H1 (cell line): ENCODE results near the gene VOPP1. TPM values are rescaled to one million over a fixed set of nuclear protein-coding genes. Genes with fewer than 3 reads are reported as not detected.

ENCODE experiments used
- CTCF ChIA-PET: fragments of 300-600 bp; sonication (Branson Sonifier 250); formaldehyde crosslinking; loops from one replicate; lab custom pipeline; 2021; ENCODE audit not compliant: partially characterized antibody; lab: Charles Lee
- POLR2A ChIA-PET: fragments of 300-600 bp; sonication (Branson Sonifier 250); formaldehyde crosslinking; loops from one replicate; lab custom pipeline; 2021; ENCODE audit warnings: inconsistent platforms; ENCODE audit not compliant: partially characterized antibody; lab: Charles Lee
- DNase-seq, 2 experiments: peaks; one replicate each; pipeline versions ENCODE4 v3.0.0 to v3.0.0-alpha.2; 2010 to 2022; ENCODE audit warnings: low spot score in 2 of 2, low read depth in 1 of 2, mixed read lengths in 1 of 2
- FAIRE-seq: peaks from 2 replicates; lab custom pipeline; 2011; peaks lifted over from hg19 to GRCh38; lab: Jason Lieb, UNC
- H2AFZ ChIP-seq: 2 replicates; pipeline ENCODE4 v1.8.1; 2012; ENCODE audit warnings: low read length, inconsistent platforms
- H2AK5ac ChIP-seq: 2 replicates; pipeline ENCODE4 v1.6.1; 2013; ENCODE audit warnings: low read depth, low read length
- H2BK120ac ChIP-seq: replicated peaks from 2 replicates; pipeline ENCODE3; 2013; ENCODE audit warnings: low read depth, low read length, inconsistent platforms
- H2BK12ac ChIP-seq: 2 replicates; pipeline ENCODE4 v1.6.1; 2013; ENCODE audit warnings: low read depth, low read length
- H2BK15ac ChIP-seq: 2 replicates; pipeline ENCODE4 v1.6.1; 2013; ENCODE audit warnings: low read length
- H2BK20ac ChIP-seq: 2 replicates; pipeline ENCODE4 v1.6.1; 2013; ENCODE audit warnings: low read length
- H2BK5ac ChIP-seq: 2 replicates; pipeline ENCODE4 v1.6.1; 2013; ENCODE audit warnings: low read depth, low read length
- H3K14ac ChIP-seq: 2 replicates; pipeline ENCODE4 v1.6.1; 2013; ENCODE audit warnings: inconsistent platforms; ENCODE audit not compliant: insufficient read length
- H3K18ac ChIP-seq: 2 replicates; pipeline ENCODE4 v1.6.1; 2013; ENCODE audit warnings: low read length; ENCODE audit errors: extremely low read depth
- H3K23ac ChIP-seq: 2 replicates; pipeline ENCODE4 v1.6.1; 2013; ENCODE audit warnings: inconsistent platforms; ENCODE audit not compliant: insufficient read length
- H3K23me2 ChIP-seq: 2 replicates; pipeline ENCODE4 v1.6.1; 2013; ENCODE audit warnings: low read depth, low read length
- H3K27ac ChIP-seq: 2 replicates; pipeline ENCODE4 v1.6.1; 2011; ENCODE audit warnings: low read depth, low read length, inconsistent platforms
- H3K27me3 ChIP-seq, 4 experiments: replicated peaks in 1 of 4; 1 replicate in 1 of 4; 2 replicates in 3 of 4; pipeline versions ENCODE4 v1.6.1 to v1.8.1; 2011 to 2013; ENCODE audit warnings: low read length in 3 of 4, mild to moderate bottlenecking in 3 of 4, inconsistent platforms in 2 of 4, mixed read lengths in 2 of 4, moderate library complexity in 1 of 4; ENCODE audit not compliant: control insufficient read depth in 3 of 4, insufficient read depth in 3 of 4; ENCODE audit errors: extremely low read depth in 1 of 4
- H3K36me3 ChIP-seq, 4 experiments: 2 replicates each; pipeline versions ENCODE4 v1.6.1 to v1.8.1; 2011 to 2013; ENCODE audit warnings: mild to moderate bottlenecking in 4 of 4, low read length in 3 of 4, moderate library complexity in 2 of 4, control low read depth in 1 of 4, inconsistent platforms in 1 of 4; ENCODE audit not compliant: insufficient read depth in 4 of 4, control insufficient read depth in 2 of 4
- H3K4ac ChIP-seq: replicated peaks from 2 replicates; pipeline ENCODE3; 2013; ENCODE audit warnings: low read length, low read depth, mixed read lengths, inconsistent platforms; ENCODE audit not compliant: insufficient read length
- H3K4me1 ChIP-seq, 4 experiments: replicated peaks in 1 of 4; 1 replicate in 1 of 4; 2 replicates in 3 of 4; pipeline versions ENCODE4 v1.6.1 to v1.8.1; 2011 to 2013; ENCODE audit warnings: low read length in 3 of 4, inconsistent platforms in 2 of 4, mixed read lengths in 1 of 4; ENCODE audit not compliant: insufficient read depth in 4 of 4, control insufficient read depth in 3 of 4
- H3K4me2 ChIP-seq, 2 experiments: 2 replicates each; pipeline versions ENCODE4 v1.6.1 to v1.8.1; 2011 to 2013; ENCODE audit warnings: low read depth in 2 of 2, low read length in 2 of 2, control low read depth in 1 of 2, inconsistent platforms in 1 of 2, mild to moderate bottlenecking in 1 of 2; ENCODE audit not compliant: insufficient read depth in 1 of 2
- H3K4me3 ChIP-seq, 4 experiments: fragments of 200-600, 300-600 bp in 1 of 4; sonication (generic), shearing (Covaris generic), sonication (Bioruptor Twin) in 1 of 4; 2 replicates each; pipeline versions ENCODE4 v1.5.1 to v1.8.1; 2011 to 2016; ENCODE audit warnings: low read length in 4 of 4, low read depth in 3 of 4, control low read depth in 2 of 4, inconsistent platforms in 2 of 4, mild to moderate bottlenecking in 2 of 4, mixed read lengths in 1 of 4, moderate library complexity in 1 of 4; ENCODE audit not compliant: insufficient read depth in 2 of 4; ENCODE audit errors: extremely low read depth in 1 of 4
- H3K56ac ChIP-seq: replicated peaks from 2 replicates; pipeline ENCODE3; 2013; ENCODE audit warnings: low read depth, mild to moderate bottlenecking, mixed read lengths, low read length, inconsistent platforms; ENCODE audit not compliant: insufficient read length
- H3K79me1 ChIP-seq: 2 replicates; pipeline ENCODE4 v1.6.1; 2013; ENCODE audit warnings: low read depth, low read length, control low read depth
- H3K79me2 ChIP-seq, 2 experiments: 2 replicates each; pipeline versions ENCODE4 v1.6.1 to v1.8.1; 2012 to 2013; ENCODE audit warnings: low read length in 2 of 2, mild to moderate bottlenecking in 2 of 2, inconsistent platforms in 1 of 2; ENCODE audit not compliant: insufficient read depth in 2 of 2, control insufficient read depth in 1 of 2
- H3K9ac ChIP-seq, 4 experiments: replicated peaks in 1 of 4; 1 replicate in 1 of 4; 2 replicates in 3 of 4; pipeline versions ENCODE4 v1.6.1 to v1.8.1; 2011 to 2013; ENCODE audit warnings: low read depth in 3 of 4, low read length in 3 of 4, control low read depth in 2 of 4, mild to moderate bottlenecking in 2 of 4, moderate library complexity in 2 of 4, inconsistent platforms in 1 of 4; ENCODE audit errors: extremely low read depth in 1 of 4
- H3K9me3 ChIP-seq, 2 experiments: 2 replicates each; pipeline versions ENCODE4 v1.6.1 to v1.8.1; 2012 to 2013; ENCODE audit warnings: mild to moderate bottlenecking in 2 of 2, moderate library complexity in 2 of 2, control low read depth in 1 of 2, inconsistent platforms in 1 of 2, low read depth in 1 of 2, low read length in 1 of 2, mixed read lengths in 1 of 2; ENCODE audit not compliant: insufficient read depth in 2 of 2
- H4K20me1 ChIP-seq, 2 experiments: replicated peaks in 1 of 2; 2 replicates each; pipeline versions ENCODE3 to v1.8.1; 2011 to 2013; ENCODE audit warnings: inconsistent platforms in 2 of 2, low read length in 2 of 2, mild to moderate bottlenecking in 1 of 2; ENCODE audit not compliant: insufficient read depth in 2 of 2, control insufficient read depth in 1 of 2
- H4K5ac ChIP-seq: 2 replicates; pipeline ENCODE4 v1.6.1; 2013; ENCODE audit warnings: low read length, low read depth, mixed read lengths, inconsistent platforms; ENCODE audit not compliant: insufficient read length
- H4K8ac ChIP-seq: 2 replicates; pipeline ENCODE4 v1.8.0; 2013; ENCODE audit warnings: mild to moderate bottlenecking, moderate library complexity, low read length, inconsistent platforms; ENCODE audit not compliant: insufficient read depth; ENCODE audit errors: extremely low read depth
- H4K91ac ChIP-seq: replicated peaks from 2 replicates; pipeline ENCODE3; 2013; ENCODE audit warnings: low read length, mixed read lengths, inconsistent platforms; ENCODE audit not compliant: insufficient read length
- ATF3 ChIP-seq: IDR thresholded peaks from 2 replicates; pipeline ENCODE4 v1.6.1; 2011; ENCODE audit warnings: low read depth, mild to moderate bottlenecking, low read length; ENCODE audit not compliant: insufficient read depth
- BACH1 ChIP-seq: IDR thresholded peaks from 2 replicates; pipeline ENCODE4 v1.6.1; 2012; ENCODE audit warnings: low read length, improper control_type of control experiment
- CEBPB ChIP-seq: IDR thresholded peaks from 2 replicates; pipeline ENCODE4 v1.6.1; 2012; ENCODE audit warnings: low read depth, low read length
- CTBP2 ChIP-seq: IDR thresholded peaks from 2 replicates; pipeline ENCODE4 v1.7.0; 2011; ENCODE audit warnings: borderline replicate concordance, mild to moderate bottlenecking, moderate library complexity, mixed read lengths, low read length; ENCODE audit not compliant: insufficient read depth, insufficient read length
- HDAC6 ChIP-seq: IDR thresholded peaks from one replicate; pipeline ENCODE4 v1.7.1; 2012; ENCODE audit warnings: low read depth, mild to moderate bottlenecking, inconsistent platforms, low read length, moderate library complexity
- JUN ChIP-seq: IDR thresholded peaks from 2 replicates; pipeline ENCODE4 v1.6.1; 2011; ENCODE audit warnings: low read depth, mild to moderate bottlenecking, improper control_type of control experiment, low read length
- PHF8 ChIP-seq: fragments of 200-600 bp; sonication (generic); conservative IDR thresholded peaks from 2 replicates; pipeline ENCODE4 v1.7.1; 2012; ENCODE audit warnings: low read depth, mild to moderate bottlenecking, inconsistent platforms, low read length, moderate library complexity
- POLR2A ChIP-seq, 2 experiments: IDR thresholded peaks; 1 replicate in 1 of 2; 2 replicates in 1 of 2; pipeline ENCODE4 v1.6.1; 2011; ENCODE audit warnings: low read depth in 2 of 2, low read length in 2 of 2, mild to moderate bottlenecking in 2 of 2; ENCODE audit errors: control extremely low read depth in 1 of 2
- POLR2AphosphoS5 ChIP-seq: IDR thresholded peaks from 2 replicates; pipeline ENCODE4 v1.6.1; 2011; ENCODE audit warnings: low read depth, low read length
- POU5F1 ChIP-seq: IDR thresholded peaks from 2 replicates; pipeline ENCODE4 v1.6.1; 2011; ENCODE audit warnings: low read depth, mild to moderate bottlenecking, low read length, moderate library complexity
- SP2 ChIP-seq: IDR thresholded peaks from 2 replicates; pipeline ENCODE4 v1.6.1; 2012; ENCODE audit warnings: mild to moderate bottlenecking, low read length, inconsistent platforms
- SUZ12 ChIP-seq: fragments of 200-600 bp; sonication (generic); IDR thresholded peaks from 2 replicates; pipeline ENCODE4 v1.6.1; 2012; ENCODE audit warnings: mild to moderate bottlenecking, inconsistent platforms, low read length, moderate library complexity, mixed read lengths
- TBP ChIP-seq: IDR thresholded peaks from 2 replicates; pipeline ENCODE4 v1.6.1; 2011; ENCODE audit warnings: low read depth, low read length, improper control_type of control experiment
- WGBS, 2 experiments: shearing (Covaris generic) in 1 of 2; methylation state at CpG; one replicate each; pipeline versions ENCODE4 v1.1.6 to v1.1.7; 2013 to 2015; ENCODE audit warnings: low lambda C conversion rate in 2 of 2, mixed read lengths in 2 of 2, inconsistent platforms in 1 of 2, low coverage in 1 of 2, missing lambda C conversion rate in 1 of 2; ENCODE audit not compliant: insufficient replicate concordance in 2 of 2, insufficient coverage in 1 of 2, insufficient read length in 1 of 2; ENCODE audit errors: extremely low coverage in 1 of 2, missing lambda C conversion rate in 1 of 2; 5-methylcytosine and 5-hydroxymethylcytosine counted together
- polyA plus RNA-seq, 7 experiments: library from polyadenylated mRNA; depleted of rRNA in 3 of 7; stranded (reverse) in 5 of 7; unstranded in 2 of 7; fragments of >200 nt in 5 of 7; fragments of 200-250 nt in 2 of 7; gene quantifications; 1 replicate in 5 of 7; 2 replicates in 1 of 7; 4 replicates in 1 of 7; pipeline versions ENCODE4 v1.2.1 to v1.2.3, GENCODE V29; 2011 to 2013; ENCODE audit warnings: missing spikeins in 2 of 7, mixed read lengths in 2 of 7
- total RNA-seq: library from RNA; stranded (reverse); fragmentation: NEBNext Ultra II Directional; extraction: Animal tissue kit (Norgen Biotek cat#: 25700); gene quantifications from 2 replicates; pipeline ENCODE4 v1.2.1, GENCODE V29; 2021
- TF ChIP-seq, protein P1 (sequence below): IDR thresholded peaks from 2 replicates; pipeline ENCODE4 v1.6.1; 2011; ENCODE audit warnings: low read length, improper control_type of control experiment

The VOPP1 gene
- total and polyA plus RNA-seq, 2 of the 8 experiments (the other 6 are each of a cell fraction or from before 2014, with no cell fraction given) = 44.7 to 83.0 TPM

DNA sequence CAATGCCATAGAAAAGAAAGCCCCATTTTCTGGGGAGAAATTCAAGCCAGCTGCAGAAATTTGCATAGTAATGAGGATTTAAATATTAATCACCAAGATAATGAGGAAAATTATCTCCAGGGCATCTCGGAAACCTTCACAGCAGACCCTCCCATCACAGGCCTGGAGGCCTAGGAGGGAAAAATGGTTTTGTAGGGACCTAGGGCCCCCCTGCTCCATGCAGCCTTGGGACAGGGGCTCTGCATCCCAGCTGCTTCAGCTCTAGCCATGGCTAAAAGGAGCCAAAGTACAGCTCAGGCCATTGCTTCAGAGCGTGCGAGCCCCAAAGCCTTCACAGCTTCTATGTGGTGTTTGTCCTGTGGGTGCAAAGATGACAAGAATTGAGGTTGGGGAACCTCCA is 46.6 kb upstream of the VOPP1 start:
- no peak overlapping the region for H3K23ac ChIP-seq
- ChIA-PET POLR2A (no interaction called here), CTCF (no interaction called here)
- H2BK120ac ChIP-seq = no peak overlapping the region
- no peak overlapping the region for H2BK12ac ChIP-seq
- no peaks in the 10 kb centered on the region for H3K4me1 ChIP-seq
- H3K27me3 ChIP-seq = no peaks in the 10 kb centered on the region
- H3K14ac ChIP-seq = no peak overlapping the region
- H3K56ac ChIP-seq = no peak overlapping the region
- DNase-seq = no peak
- no peak overlapping the region for H2AFZ ChIP-seq
- H4K91ac ChIP-seq = no peak overlapping the region
- no peak overlapping the region for H3K27ac ChIP-seq
- no peak overlapping the region for H3K4ac ChIP-seq
- no peak for FAIRE-seq
- 92% methylated on average over 3 of the region's 3 CpGs; no CpG with 5 or more reads in 1 of the 2 experiments for WGBS, 2 experiments
- no peak overlapping the region for H2BK20ac ChIP-seq
- no peak overlapping the region for H3K4me2 ChIP-seq
- H3K36me3 ChIP-seq = no peaks in the 10 kb centered on the region; a peak in 1 of 8 replicates
- H3K4me3 ChIP-seq = no peak overlapping the region
- peaks cover 19 to 28% of the 10 kb centered on the region in 2 experiments for H3K9me3 ChIP-seq
- no peak overlapping the region for H2BK15ac ChIP-seq
- no peak overlapping the region for H3K9ac ChIP-seq
- H4K8ac ChIP-seq = no peak overlapping the region
- no peaks in the 10 kb centered on the region for H3K79me2 ChIP-seq
- H4K20me1 ChIP-seq = no peaks in the 10 kb centered on the region
- H2BK5ac ChIP-seq = no peak overlapping the region
- no peaks in the 10 kb centered on the region; the same call in 1 of the 2 replicates for H3K23me2 ChIP-seq
- no peak overlapping the region for H3K18ac ChIP-seq
- no peak overlapping the region for H2AK5ac ChIP-seq
- no peak overlapping the region for H4K5ac ChIP-seq
- no peaks in the 10 kb centered on the region for H3K79me1 ChIP-seq
- TF ChIP-seq POLR2AphosphoS5 (no peak), PHF8 (no peak), POLR2A (IDR thresholded peaks at IDR 0.05; ENCODE audit: control extremely low read depth in 1 of 2, low read depth in 2 of 2, low read length in 2 of 2) (no peak), JUN (no peak), ATF3 (no peak), SUZ12 (no peak), SP2 (no peak), HDAC6 (no peak), CTBP2 (no peak), CEBPB (no peak), TBP (no peak), BACH1 (no peak), POU5F1 (no peak)
- TF ChIP-seq, protein P1, sequence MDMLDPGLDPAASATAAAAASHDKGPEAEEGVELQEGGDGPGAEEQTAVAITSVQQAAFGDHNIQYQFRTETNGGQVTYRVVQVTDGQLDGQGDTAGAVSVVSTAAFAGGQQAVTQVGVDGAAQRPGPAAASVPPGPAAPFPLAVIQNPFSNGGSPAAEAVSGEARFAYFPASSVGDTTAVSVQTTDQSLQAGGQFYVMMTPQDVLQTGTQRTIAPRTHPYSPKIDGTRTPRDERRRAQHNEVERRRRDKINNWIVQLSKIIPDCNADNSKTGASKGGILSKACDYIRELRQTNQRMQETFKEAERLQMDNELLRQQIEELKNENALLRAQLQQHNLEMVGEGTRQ = no peak
